OCI-LY1 (cell line): Measurements from ENCODE around the gene PARD3.

Experiments used
- EZH2 ChIP-seq: fragments of 200-600 bp; sonication (generic), shearing (Covaris generic); IDR thresholded peaks from 2 replicates; pipeline ENCODE4 v1.8.0; 2017; ENCODE audit warnings: borderline replicate concordance, mixed run types, mild to moderate bottlenecking, antibody characterized with exemption, low read length, moderate library complexity, mixed read lengths
- TF ChIP-seq, protein P1 (sequence below): fragments of 200-600 bp; sonication (generic), shearing (Covaris generic); IDR thresholded peaks from 2 replicates; pipeline ENCODE4 v1.5.1; 2017; ENCODE audit warnings: mild to moderate bottlenecking, antibody characterized with exemption, low read length, moderate library complexity, mixed read lengths

DNA sequence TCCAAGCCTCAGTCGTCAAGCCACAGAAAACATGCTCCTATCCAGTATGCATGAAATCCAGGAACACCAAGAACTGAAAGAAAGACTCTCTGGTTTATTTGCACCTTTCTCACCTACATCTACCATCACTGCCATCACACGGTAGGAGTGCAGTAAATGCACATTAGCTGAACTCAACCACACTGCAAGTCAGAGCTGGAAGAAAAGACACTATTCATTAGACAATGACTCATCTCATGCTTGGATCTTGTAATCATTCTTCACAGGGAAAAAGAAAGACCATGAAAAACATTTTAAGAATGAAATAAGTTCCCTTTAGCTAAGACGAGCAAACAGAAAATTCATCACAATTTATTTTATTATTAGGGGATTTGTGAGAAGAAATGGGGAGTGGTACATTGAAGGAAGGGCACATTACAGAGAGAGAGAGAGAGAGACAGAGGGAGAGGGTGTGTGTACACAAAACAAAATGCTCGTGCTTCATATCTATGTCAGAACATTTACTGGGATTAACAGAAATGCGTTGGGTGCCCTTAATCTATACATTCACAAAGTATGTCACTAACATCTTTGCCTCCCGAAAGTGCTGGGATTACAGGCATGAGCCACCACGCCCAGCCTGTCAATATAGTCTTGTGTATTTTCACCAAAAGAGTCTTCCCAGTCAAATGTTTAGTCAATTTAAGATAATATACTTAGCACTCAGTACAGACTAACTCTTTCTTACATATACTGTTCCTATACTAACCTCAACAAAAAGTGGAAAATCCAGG is 324.9 kb downstream of the PARD3 start:
- no peak for TF ChIP-seq EZH2
- TF ChIP-seq, protein P1, sequence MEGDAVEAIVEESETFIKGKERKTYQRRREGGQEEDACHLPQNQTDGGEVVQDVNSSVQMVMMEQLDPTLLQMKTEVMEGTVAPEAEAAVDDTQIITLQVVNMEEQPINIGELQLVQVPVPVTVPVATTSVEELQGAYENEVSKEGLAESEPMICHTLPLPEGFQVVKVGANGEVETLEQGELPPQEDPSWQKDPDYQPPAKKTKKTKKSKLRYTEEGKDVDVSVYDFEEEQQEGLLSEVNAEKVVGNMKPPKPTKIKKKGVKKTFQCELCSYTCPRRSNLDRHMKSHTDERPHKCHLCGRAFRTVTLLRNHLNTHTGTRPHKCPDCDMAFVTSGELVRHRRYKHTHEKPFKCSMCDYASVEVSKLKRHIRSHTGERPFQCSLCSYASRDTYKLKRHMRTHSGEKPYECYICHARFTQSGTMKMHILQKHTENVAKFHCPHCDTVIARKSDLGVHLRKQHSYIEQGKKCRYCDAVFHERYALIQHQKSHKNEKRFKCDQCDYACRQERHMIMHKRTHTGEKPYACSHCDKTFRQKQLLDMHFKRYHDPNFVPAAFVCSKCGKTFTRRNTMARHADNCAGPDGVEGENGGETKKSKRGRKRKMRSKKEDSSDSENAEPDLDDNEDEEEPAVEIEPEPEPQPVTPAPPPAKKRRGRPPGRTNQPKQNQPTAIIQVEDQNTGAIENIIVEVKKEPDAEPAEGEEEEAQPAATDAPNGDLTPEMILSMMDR = no peak
